B cell (primary cell): ENCODE results near the gene EPS8L3.
"Not testable (repeated sequence)": the region's sequence is repeated elsewhere in the genome, so short reads cannot be mapped to it uniquely, and the experiment has no call there.

Experiments
- EZH2 ChIP-seq: IDR thresholded peaks from 2 replicates; pipeline ENCODE4 v1.6.1; 2012; ENCODE audit warnings: borderline replicate concordance, low read depth, mild to moderate bottlenecking, moderate library complexity, low read length; ENCODE audit not compliant: insufficient read depth, poor library complexity, severe bottlenecking
- TF ChIP-seq, protein P1 (sequence below): fragments of 200-600 bp; IDR thresholded peaks from one replicate; pipeline ENCODE4 v1.8.0; 2022; ENCODE audit warnings: antibody characterized with exemption, mild to moderate bottlenecking

DNA sequence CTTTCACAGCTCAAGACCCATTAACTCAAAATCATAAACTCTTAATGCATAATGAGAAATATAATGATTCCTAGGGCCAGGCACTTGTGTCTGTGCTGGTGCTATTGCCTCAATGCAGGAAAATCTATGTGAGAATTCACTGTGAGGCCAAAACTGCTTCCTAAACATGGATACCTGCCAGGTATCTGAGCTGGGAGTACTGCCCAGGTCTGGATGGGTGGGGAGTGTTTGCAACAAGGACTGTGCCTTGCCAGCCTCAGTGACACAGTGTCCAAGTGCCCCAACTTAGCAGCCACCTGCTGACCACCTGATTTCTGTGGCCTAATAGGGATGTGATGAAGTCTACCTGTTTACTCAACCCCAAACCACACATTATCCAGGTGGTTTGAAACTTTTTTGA lies 53.9 kb downstream of the EPS8L3 start:
- TF ChIP-seq, protein P1, sequence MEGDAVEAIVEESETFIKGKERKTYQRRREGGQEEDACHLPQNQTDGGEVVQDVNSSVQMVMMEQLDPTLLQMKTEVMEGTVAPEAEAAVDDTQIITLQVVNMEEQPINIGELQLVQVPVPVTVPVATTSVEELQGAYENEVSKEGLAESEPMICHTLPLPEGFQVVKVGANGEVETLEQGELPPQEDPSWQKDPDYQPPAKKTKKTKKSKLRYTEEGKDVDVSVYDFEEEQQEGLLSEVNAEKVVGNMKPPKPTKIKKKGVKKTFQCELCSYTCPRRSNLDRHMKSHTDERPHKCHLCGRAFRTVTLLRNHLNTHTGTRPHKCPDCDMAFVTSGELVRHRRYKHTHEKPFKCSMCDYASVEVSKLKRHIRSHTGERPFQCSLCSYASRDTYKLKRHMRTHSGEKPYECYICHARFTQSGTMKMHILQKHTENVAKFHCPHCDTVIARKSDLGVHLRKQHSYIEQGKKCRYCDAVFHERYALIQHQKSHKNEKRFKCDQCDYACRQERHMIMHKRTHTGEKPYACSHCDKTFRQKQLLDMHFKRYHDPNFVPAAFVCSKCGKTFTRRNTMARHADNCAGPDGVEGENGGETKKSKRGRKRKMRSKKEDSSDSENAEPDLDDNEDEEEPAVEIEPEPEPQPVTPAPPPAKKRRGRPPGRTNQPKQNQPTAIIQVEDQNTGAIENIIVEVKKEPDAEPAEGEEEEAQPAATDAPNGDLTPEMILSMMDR, result not testable (repeated sequence)
- TF ChIP-seq EZH2, result not testable (repeated sequence)
